GM18526 (cell line): ENCODE results near the gene SYTL5.

ENCODE experiments used
- POLR2A ChIP-seq: IDR thresholded peaks from 3 replicates; pipeline ENCODE4 v1.6.1; 2011; ENCODE audit not compliant: insufficient read length; ENCODE audit errors: extremely low read depth

The SYTL5 gene

GRCh38 chrX:38000706-38001105, 5.6 kb upstream of the SYTL5 start:
- no peak for TF ChIP-seq POLR2A

- TF ChIP-seq POLR2A = no peak
Measured at GRCh38 chrX:38004046-38004445, 2.3 kb upstream of the SYTL5 start.

DNA sequence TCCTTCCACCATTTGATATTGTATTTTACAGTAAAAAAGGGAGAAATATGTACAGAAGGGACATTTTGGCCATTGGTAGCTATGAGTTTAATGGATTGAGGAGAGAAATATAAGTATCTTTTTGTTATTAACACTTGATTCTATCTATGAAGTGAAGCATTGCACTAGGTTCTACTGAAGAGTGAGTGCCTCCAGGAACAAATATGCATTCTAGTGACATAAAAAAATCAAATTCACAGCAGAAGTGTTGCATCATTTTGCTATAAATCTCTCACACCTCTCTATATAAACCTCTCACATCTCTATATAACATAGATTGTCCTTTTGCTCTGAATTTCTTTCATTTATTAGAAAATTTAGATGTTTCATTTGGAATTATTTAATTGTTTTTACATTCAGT, 425 bp downstream of the SYTL5 start:
- no peak for TF ChIP-seq POLR2A

GRCh38 chrX:38008658-38009057, 2.3 kb downstream of the SYTL5 start:
- TF ChIP-seq POLR2A = no peak

DNA sequence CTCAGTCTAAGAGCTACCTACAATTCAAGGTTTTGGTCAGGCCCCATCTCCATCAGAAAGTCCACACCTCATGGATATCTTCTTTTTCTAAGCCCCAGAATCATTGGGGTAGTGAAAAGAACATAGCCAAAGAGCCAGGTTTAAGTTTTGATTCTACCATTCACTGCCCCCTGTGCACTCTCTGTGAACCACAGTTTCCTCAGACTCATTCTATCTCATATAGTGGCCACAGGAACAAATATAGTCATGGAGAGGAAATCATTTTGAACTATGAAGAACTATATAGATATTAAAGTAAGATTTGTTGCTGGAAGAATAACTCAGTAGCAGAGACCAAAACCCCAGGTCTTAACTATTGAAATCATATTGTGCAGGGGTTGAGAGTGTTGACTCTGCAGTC, 3.3 kb downstream of the SYTL5 start:
- TF ChIP-seq POLR2A = no peak

DNA sequence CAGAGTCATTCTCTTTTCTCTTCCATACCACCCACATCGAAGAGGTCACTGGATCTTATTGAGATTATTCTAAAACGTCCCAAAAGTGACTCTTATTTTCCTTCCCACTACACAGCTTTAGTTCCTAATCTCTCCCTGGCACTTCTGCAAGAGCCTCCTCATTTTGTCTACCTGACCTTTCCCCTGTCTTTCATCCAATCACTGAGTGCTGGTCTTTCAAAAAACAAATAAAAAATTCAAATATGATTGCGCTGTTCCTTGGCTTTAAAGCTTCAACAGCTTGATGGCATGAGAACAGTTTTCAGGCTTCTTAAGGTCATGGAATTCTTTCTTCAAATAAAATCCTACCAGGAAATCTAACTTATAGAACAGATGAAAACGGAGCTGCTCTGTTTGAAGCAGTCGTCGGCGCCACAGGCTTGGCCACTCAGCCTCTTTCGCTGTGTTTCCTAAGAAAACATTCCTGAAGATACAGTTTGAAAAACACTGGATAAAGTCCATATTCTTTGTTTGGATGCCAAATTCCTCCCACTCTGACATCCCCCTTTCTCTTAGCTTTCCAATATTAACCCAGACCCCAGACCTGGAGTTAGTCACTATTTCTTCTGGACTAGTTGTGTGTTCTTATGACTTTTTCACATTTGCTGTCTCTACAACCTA, 12.5 kb downstream of the SYTL5 start:
- TF ChIP-seq POLR2A = no peak

DNA sequence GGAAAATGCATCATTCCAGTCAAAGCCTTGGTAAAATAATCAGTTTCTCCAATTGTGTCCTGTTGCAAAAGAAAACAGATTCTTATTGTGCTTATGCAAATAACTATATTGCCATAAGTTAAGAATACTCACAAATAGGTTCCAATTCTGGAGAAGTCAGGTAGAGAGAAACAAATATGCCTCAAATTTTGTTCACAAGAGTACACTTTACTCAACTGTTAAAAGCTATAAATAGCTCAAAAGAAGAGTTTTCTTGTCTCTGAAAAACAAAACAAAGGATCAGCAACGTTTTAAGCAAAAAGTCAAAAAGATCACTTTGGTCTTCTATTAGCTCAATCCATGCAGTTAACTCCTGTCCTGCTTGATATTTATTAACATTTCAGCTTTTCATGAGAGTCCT, 21.9 kb downstream of the SYTL5 start:
- TF ChIP-seq POLR2A = no peak

DNA sequence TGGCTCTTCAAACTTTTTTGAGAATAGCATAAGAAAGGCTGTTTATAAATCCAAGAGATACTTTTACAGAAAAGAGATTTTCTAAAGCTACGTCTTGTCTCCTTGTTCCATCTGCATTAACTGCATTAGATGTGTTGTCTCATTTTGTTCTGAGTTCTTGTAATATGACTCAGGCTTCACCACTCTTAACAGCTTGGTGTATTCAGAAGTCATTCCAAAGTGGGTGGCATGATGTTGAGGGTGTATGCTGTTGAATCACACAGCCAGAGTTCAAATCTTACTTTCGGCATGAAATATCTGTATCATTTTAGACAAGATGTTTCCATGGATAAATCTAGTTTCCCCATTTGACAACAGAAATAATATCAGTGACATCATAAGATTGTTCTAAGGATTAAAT, 30.1 kb downstream of the SYTL5 start:
- no peak for TF ChIP-seq POLR2A

GRCh38 chrX:38038501-38038900, 32.1 kb downstream of the SYTL5 start:
- TF ChIP-seq POLR2A = no peak

DNA sequence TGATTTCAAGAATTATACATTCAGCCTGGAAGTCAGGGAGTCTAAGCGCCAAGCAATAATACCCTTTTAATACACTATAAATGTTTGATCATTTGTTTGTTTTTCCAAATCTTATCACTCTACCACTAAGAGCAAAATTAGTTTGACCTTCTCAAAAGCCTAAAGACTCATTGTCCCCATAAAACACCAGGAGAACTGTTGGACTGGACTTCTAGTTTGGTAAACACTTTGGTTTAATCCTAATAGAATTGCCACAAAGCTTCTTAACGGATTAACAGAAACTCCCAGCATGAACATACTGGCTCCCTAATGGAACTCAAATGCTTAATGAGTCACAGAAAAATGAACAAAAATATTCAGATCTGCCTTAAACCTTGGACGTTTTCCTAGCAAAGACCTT, 34.9 kb downstream of the SYTL5 start:
- no peak for TF ChIP-seq POLR2A

DNA sequence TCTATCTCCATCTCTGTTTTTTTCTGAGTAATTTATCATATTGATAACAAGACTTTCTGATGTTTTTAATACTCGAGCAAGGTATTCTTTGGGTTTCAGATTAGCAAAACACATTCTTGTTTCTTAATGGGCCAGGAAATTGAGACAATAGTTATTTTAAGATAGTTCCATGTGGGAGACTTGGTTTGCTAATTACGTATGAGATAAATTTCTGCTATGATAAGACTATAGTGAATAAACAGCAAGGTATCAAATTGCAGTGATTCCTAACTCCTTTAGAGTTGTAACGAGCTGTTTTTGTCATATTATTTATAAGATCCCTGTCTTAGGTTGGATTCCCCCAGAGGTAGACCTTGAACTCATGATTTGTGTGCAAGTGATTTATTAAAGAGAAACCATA, 38.3 kb downstream of the SYTL5 start:
- no peak for TF ChIP-seq POLR2A

DNA sequence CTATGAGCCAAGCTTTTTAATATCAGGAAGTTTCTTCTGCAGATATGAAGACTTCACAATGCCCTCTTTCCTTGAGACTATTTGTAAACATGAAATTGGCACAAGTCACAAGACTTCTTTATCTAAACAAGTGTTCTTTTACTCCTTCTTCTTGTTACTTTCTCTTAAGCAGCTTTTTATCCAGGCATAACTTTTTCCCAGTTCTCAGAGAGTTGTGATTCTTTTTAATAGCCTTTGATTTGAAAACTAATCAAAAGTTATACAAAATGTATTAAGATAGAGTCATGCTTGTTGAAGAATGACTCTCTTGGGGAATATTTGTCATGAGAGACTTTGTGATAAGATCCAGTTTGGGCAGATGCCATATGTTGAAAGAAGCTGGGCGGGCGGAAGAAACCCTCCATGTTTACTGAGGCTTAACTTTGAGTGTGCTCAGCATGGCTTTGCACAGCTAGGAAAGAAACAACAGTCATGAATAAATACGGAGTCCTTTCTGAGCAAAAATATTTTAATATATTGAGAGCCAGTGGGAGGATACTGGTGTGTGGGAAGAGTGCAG, 39.3 kb downstream of the SYTL5 start:
- TF ChIP-seq POLR2A = no peak

- no peak for TF ChIP-seq POLR2A
Measured at GRCh38 chrX:38048886-38049285, 42.5 kb downstream of the SYTL5 start.

DNA sequence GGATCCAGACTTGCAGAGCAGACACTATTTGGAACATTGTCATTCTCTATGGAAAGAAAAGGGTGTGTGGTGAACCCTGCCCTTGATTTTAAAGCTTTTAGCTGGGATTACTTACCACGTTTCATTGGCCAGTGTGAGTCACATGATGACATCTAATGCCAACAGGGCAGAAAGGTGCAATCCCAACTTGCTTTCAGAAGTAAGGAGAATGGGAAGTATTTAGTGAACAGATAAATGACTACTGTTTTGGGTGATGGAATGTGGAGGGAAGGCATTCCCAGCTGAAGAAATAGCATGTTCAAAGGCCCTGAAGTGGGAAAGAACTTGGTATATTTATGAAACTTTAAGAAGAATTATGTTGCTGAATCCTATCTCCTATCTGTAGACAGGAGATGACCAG, 44.5 kb downstream of the SYTL5 start:
- TF ChIP-seq POLR2A = no peak

GRCh38 chrX:38052096-38052495, 45.7 kb downstream of the SYTL5 start:
- TF ChIP-seq POLR2A = no peak

- TF ChIP-seq POLR2A = no peak
Measured at GRCh38 chrX:38055170-38055847, 49.0 kb downstream of the SYTL5 start.
